ENCODE results near the gene MEG3. TPM values are rescaled to one million over a fixed set of nuclear protein-coding genes. Genes with fewer than 3 reads are reported as not detected.

Gene MEG3
- total RNA-seq, 2 donors from 2014 or later: 10.3 to 11.0 TPM

DNA sequence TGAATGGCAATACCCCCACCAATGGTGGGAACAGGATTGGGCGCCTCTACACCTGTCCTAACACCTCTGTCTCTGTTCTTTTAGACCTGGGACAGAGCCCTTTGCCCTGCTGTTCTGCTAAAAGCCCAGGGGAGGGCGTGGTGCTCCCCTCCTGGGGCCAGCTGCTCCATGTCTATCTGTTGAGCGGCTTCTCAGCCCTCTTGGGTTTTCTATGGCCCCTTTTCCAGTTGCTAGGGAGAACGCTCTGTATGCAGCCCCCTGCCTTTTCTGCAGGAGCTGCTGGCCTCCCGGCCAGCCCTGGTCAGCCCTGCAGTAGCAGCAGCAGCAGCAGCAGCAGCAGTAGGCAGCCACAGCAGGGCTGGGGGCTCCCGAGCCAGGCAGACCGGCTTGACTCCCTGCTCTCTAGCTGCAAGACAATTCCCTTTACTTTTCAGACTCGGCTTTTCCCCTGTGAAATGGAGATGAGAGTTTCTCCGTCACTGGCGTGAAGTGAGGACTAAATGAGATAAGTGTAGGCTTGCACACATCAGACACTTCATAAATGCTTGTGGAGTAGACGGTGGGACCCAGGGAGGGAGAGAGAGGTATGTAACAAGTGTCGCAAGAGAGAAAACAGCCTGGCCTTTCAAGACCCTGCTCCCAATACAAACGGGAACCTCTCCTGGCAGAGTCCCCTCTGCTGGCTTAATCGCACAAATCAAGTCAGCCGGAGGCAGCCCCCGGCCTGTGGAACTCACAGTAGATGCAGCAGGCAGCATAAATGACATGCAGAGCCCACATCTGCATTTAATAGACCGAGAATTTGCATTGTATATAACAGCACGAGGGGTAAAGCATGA, 76.6 kb downstream of the MEG3 start:
- no peak overlapping the region for H3K9ac ChIP-seq (ENCODE audit: low read depth in 2 of 2, low read length in 2 of 2)
- H3K4me1 ChIP-seq: peaks cover 4% of the 10 kb centered on the region
- no peaks in the 10 kb centered on the region for H3K36me3 ChIP-seq
- H3K4me3 ChIP-seq: no peak overlapping the region
- no peak for DNase-seq
- H3K27ac ChIP-seq: no peak overlapping the region
- intact Hi-C loops (cut with DNase I): loop anchor here (5.0 kb wide), 1 partner anchor 50 kb away; no protein-coding TSS in a partner anchor
- peaks cover 10% of the 10 kb centered on the region for H3K27me3 ChIP-seq
- no peaks in the 10 kb centered on the region for H3K9me3 ChIP-seq
- TF ChIP-seq, protein P1, sequence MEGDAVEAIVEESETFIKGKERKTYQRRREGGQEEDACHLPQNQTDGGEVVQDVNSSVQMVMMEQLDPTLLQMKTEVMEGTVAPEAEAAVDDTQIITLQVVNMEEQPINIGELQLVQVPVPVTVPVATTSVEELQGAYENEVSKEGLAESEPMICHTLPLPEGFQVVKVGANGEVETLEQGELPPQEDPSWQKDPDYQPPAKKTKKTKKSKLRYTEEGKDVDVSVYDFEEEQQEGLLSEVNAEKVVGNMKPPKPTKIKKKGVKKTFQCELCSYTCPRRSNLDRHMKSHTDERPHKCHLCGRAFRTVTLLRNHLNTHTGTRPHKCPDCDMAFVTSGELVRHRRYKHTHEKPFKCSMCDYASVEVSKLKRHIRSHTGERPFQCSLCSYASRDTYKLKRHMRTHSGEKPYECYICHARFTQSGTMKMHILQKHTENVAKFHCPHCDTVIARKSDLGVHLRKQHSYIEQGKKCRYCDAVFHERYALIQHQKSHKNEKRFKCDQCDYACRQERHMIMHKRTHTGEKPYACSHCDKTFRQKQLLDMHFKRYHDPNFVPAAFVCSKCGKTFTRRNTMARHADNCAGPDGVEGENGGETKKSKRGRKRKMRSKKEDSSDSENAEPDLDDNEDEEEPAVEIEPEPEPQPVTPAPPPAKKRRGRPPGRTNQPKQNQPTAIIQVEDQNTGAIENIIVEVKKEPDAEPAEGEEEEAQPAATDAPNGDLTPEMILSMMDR (IDR thresholded peaks at IDR 0.05): no peak

DNA sequence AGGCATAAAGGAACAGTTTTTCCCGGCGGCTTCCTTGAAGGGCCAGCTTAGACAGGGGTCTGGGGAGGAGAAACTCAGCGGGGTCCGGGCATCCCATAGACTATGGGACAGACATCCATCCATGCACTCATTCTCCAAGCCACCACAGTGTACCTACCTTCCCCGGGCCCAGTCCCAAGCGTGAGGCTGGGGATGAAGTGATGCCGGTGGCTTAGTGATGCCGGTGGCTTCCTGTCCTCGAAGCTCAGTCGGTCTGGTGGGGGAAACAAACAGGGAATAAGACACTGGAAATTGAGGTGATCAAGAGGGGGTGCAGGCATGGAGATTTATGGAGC, 77.2 kb downstream of the MEG3 start:
- Histone ChIP-seq H3K9ac (ENCODE audit: low read depth in 2 of 2, low read length in 2 of 2) (no peak overlapping the region), H3K4me1 (peaks cover 4% of the 10 kb centered on the region), H3K27me3 (peaks cover 10% of the 10 kb centered on the region), H3K27ac (no peak overlapping the region), H3K9me3 (no peaks in the 10 kb centered on the region), H3K4me3 (no peak overlapping the region), H3K36me3 (no peaks in the 10 kb centered on the region)
- peak; percentile 13 for DNase-seq
- intact Hi-C loops (cut with DNase I): loop anchor here (5.0 kb wide), 1 partner anchor 51 kb away; no protein-coding TSS in a partner anchor
- TF ChIP-seq, protein P1 (IDR thresholded peaks at IDR 0.05): no peak

DNA sequence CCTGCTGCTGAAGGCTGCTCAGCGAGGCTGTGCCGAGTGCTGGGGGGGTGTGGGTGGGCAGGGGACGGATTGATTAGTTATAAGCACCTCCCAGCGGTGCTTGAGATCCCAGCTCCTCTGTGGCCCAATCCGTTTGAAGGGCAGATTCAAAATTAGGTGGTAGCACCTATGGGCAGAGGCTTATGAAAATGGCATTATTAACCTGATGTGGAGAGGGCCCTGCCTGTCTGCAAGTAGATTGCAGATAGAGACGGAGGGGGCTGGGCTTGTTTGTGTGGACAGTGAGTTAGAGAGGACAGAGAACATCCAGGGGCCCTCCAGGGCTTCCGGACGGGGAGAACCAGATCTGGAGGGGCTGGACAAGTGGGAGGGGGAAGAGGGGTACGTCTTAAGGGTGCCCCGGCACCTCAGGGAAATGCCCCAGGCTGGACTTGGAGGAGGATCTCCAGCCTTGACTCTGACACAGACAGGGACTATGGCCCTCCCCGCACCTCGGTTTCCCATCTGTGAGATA, 77.8 kb downstream of the MEG3 start, which contains the start of gene RTL1:
Gene RTL1, minus strand, starts transcription at position 51 of the 514 bp plus-strand sequence. CDS start 18,934 bp downstream, outside the sequence.
- Histone ChIP-seq H3K27ac (no peak within 1 kb of the TSS), H3K36me3 (no peaks in the 10 kb centered on the region), H3K4me1 (peaks cover 4% of the 10 kb centered on the region), H3K4me3 (no peak within 1 kb of the TSS), H3K9me3 (no peaks in the 10 kb centered on the region), H3K9ac (ENCODE audit: low read depth in 2 of 2, low read length in 2 of 2) (no peak within 1 kb of the TSS), H3K27me3 (peaks cover 10% of the 10 kb centered on the region)
- intact Hi-C loops (cut with DNase I): loop anchor here (5.0 kb wide), 1 partner anchor 51 kb away; no protein-coding TSS in a partner anchor
- DNase-seq: no peak
- TF ChIP-seq, protein P1 (IDR thresholded peaks at IDR 0.05): no peak

DNA sequence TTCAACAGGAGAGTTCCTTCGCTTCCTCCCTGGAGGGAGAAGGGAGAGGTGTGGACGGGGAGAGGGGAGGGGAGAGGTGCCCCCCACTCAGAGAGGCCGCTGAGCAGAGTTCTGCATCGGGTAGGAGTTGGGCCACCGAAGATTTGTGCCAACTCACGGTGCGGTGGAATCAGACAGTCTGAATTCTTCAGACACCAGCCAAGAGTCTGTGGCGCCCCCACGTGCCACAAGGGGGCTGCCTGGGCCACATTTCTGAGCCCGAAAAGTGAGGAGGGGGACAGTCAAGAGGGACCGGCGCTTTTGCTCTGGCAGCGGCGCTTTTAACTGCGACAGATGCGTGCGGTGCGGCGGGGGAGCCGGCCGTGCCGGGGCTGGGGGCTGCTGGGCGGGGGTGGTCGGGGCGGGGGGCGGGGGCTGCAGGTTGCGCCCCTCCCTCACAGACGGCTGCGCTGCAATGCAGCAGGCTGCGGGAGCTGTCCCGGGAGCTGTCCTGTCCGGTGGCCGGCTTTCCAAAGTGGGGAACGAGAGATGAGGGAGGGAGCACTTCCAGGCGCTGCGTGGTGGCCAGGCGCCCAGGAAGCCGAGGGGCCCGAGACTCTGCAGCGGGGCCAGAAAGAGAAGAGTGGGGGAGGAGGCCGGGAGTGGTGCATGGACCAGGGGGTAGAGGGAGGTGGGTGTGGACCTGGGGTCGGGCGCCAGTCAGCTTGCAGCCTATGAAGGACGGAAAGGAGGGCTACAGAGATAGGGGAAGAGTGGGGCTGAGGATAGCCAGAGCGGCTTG, 78.6 kb downstream of the MEG3 start:
- DNase-seq: peak; percentile 13
- H3K27me3 ChIP-seq: peaks cover 6% of the 10 kb centered on the region
- no peaks in the 10 kb centered on the region for H3K9me3 ChIP-seq
- H3K9ac ChIP-seq (ENCODE audit: low read depth in 2 of 2, low read length in 2 of 2): no peak overlapping the region
- intact Hi-C loops (cut with DNase I): loop anchor here (5.0 kb wide), 1 partner anchor 52 kb away; no protein-coding TSS in a partner anchor
- H3K27ac ChIP-seq: no peak overlapping the region
- TF ChIP-seq, protein P1 (IDR thresholded peaks at IDR 0.05): no peak
- no peak overlapping the region for H3K4me3 ChIP-seq
- no peaks in the 10 kb centered on the region for H3K36me3 ChIP-seq
- peaks cover 4% of the 10 kb centered on the region for H3K4me1 ChIP-seq

DNA sequence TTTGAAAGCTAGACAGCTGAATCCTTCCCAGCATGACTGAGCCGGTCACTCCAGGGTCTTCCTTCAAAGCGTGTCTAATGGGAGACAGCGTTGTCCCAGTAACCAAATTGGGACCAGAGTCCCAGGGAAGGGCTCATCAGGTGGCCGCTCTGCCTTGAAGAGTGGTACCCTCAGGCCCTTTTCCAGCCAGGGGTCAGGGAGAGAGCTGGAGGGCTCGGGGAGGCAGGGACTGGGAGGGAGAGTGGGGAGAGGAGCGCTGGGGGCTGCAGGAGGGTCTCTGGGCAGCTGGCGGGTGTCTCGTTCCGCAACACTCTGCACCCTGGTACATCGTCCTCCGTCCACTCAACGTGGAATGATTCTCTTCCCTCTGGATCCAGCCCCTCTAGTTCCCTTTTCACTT, 79.2 kb downstream of the MEG3 start:
- Histone ChIP-seq H3K27ac (no peak overlapping the region), H3K9ac (ENCODE audit: low read depth in 2 of 2, low read length in 2 of 2) (no peak overlapping the region), H3K9me3 (no peaks in the 10 kb centered on the region), H3K4me1 (no peaks in the 10 kb centered on the region), H3K4me3 (no peak overlapping the region), H3K36me3 (no peaks in the 10 kb centered on the region), H3K27me3 (peaks cover 6% of the 10 kb centered on the region)
- no peak for DNase-seq
- intact Hi-C loops (cut with DNase I): no loop called here
- TF ChIP-seq, protein P1 (IDR thresholded peaks at IDR 0.05): no peak
